Dendritic cell treated with granulocyte-macrophage colony-stimulating factor and Interleukin-4, amounts not matched to agents 40 ng/mL and 50 ng/mL, for 4 days (primary cell): ENCODE results near the gene DDX54.

Experiments used
- H3K27ac Mint-ChIP-seq: one replicate; pipeline ENCODE4 v1.8.0; 2022; ENCODE audit warnings: mild to moderate bottlenecking, mixed read lengths
- H3K27me3 Mint-ChIP-seq: one replicate; pipeline ENCODE4 v1.8.0; 2022; ENCODE audit warnings: mild to moderate bottlenecking, mixed read lengths
- H3K36me3 Mint-ChIP-seq: one replicate; pipeline ENCODE4 v1.8.0; 2022; ENCODE audit warnings: low read depth, mixed read lengths
- H3K4me1 Mint-ChIP-seq: one replicate; pipeline ENCODE4 v1.8.0; 2022; ENCODE audit warnings: low read depth, mixed read lengths
- H3K4me3 Mint-ChIP-seq: one replicate; pipeline ENCODE4 v1.8.0; 2022; ENCODE audit warnings: mild to moderate bottlenecking, moderate library complexity, mixed read lengths
- H3K9me3 Mint-ChIP-seq: one replicate; pipeline ENCODE4 v1.8.0; 2022; ENCODE audit warnings: mixed read lengths
- intact Hi-C: fragments of 100-400 bp; cut with micrococcal nuclease; formaldehyde crosslinking; loops from one replicate; pipeline ENCODE4 v1.15.0; 2022

The DDX54 gene

DNA sequence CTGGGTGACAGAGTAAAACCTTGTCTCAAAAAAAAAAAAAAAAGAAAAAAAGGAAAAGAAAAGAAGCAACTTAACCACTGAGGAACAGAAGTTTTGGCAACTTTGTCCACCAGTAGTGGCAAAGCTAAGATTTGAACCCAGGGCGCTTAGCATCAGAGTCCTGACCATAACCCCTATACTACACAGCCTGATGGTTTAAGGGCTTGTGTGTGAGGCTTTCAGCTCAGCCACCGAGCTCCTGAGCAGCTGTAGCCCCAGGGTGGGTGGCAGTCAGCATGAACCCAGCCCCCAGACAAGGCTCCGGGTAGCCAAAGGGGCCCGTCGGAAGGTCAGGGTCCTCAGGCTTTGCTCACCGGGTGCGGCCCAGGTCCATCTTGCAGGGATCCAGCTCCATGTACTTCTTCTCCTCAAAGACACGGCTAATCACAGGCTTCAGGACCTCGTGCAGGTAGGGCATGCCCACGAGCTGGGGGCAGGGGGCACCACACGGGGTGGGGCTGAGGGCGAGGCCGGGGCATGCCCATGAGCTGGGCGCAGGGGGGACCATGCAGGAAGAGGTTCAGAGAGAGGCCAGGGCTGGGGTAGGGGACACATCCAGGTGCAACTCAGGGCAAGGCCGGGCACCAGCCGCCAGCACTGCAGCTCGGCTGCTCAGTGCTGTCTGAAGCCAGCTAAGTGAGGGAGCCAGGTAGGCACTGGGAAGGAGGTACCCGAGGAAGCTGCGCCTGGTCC lies 70.7 kb downstream of the DDX54 start:
- Mint-ChIP-seq H3K4me3 (no peak overlapping the region), H3K36me3 (peaks cover 78% of the 10 kb centered on the region), H3K4me1 (no peaks in the 10 kb centered on the region), H3K9me3 (no peaks in the 10 kb centered on the region), H3K27ac (no peak overlapping the region), H3K27me3 (peaks cover 7% of the 10 kb centered on the region)
- intact Hi-C loops: no loop called here

DNA sequence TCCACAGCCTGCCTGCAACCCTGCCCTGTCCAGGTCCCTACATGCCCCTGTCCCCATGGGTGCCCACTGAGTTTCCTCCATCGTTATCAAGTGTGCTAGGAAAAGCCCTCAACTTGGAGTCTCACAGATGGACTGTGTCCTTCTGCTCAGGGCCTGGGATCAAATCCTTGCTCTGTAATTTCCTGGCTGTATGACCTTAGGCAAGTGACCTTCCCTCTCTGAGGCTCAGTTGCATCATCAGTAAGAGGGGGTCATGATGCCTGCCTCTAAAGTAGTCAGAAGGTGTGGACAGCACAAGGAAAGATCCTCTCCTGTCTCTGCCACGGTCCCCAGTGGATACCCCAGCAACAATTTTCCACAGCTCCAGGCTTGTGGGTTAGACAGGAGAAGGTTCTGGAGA lies 71.9 kb downstream of the DDX54 start:
- Mint-ChIP-seq H3K9me3 (no peaks in the 10 kb centered on the region), H3K4me1 (no peaks in the 10 kb centered on the region), H3K4me3 (no peak overlapping the region), H3K27ac (no peak overlapping the region), H3K36me3 (peaks cover 83% of the 10 kb centered on the region), H3K27me3 (peaks cover 11% of the 10 kb centered on the region)
- intact Hi-C loops: no loop called here

DNA sequence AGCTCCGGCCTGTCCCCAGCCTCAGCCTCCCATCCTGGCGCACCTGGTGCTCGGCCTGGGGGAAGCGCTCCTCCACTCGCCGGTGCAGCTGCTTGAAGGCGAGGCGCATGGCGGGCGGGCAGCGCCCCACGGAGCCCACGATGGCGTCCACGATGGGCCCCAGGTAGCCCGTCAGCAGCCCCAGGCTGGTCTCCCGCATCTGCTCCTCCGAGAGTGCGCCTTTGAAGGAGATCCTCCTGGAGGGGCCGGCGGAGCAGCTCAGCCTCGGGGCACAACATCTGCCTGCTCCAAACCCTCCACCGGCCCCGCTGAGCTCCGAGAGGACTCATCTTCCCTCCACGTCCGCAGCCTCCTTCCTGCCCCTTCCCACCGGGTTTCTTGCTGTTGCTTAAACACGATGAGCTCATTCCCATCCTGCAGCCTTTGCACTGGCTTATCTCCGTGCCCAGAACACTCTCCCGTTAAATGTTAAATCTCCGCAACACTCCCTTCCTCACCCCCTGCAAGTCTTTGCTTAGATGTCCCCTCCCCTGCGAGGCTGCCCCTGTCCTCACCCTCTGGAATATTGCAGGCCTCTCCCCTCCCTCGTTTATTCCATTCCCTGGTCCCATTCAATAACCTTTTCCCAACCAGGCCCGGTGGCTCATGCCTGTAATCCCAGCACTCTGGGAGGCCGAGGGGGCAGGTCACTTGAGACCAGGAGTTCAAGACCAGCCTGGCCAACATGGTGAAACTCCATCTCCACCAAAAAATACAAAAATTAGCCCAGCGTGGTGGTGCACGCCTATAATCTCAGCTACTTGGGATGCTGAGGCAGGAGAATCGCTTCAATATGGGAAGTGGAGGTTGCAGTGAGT lies 73.0 kb downstream of the DDX54 start:
- intact Hi-C loops: no loop called here
- H3K4me1 Mint-ChIP-seq: no peaks in the 10 kb centered on the region
- H3K36me3 Mint-ChIP-seq: peaks cover 94% of the 10 kb centered on the region
- no peak overlapping the region for H3K4me3 Mint-ChIP-seq
- H3K9me3 Mint-ChIP-seq: no peaks in the 10 kb centered on the region
- H3K27me3 Mint-ChIP-seq: peaks cover 16% of the 10 kb centered on the region
- H3K27ac Mint-ChIP-seq: no peak overlapping the region

DNA sequence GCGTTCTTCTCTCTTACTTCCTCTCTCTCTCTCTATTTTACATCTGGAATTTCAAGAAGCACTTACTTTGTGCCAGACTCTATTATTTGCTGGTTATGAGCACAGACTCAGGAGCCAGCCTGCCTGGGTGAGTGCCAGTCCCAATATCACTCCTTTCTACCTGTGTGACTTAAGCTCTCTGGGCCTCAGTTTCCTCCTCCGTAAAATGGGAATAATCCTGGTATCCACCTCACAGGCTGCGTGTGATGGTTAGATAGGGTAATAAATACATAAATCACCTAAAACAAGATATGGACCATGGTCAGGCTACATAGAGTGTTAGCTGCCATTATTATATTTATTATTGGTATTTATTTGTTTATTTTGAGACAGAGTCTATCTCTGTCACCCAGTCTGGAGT lies 74.0 kb downstream of the DDX54 start:
- no peak overlapping the region for H3K27ac Mint-ChIP-seq
- no peak overlapping the region for H3K4me3 Mint-ChIP-seq
- peaks cover 18% of the 10 kb centered on the region for H3K27me3 Mint-ChIP-seq
- H3K4me1 Mint-ChIP-seq: no peaks in the 10 kb centered on the region
- peaks cover 95% of the 10 kb centered on the region for H3K36me3 Mint-ChIP-seq
- intact Hi-C loops: no loop called here
- no peaks in the 10 kb centered on the region for H3K9me3 Mint-ChIP-seq

DNA sequence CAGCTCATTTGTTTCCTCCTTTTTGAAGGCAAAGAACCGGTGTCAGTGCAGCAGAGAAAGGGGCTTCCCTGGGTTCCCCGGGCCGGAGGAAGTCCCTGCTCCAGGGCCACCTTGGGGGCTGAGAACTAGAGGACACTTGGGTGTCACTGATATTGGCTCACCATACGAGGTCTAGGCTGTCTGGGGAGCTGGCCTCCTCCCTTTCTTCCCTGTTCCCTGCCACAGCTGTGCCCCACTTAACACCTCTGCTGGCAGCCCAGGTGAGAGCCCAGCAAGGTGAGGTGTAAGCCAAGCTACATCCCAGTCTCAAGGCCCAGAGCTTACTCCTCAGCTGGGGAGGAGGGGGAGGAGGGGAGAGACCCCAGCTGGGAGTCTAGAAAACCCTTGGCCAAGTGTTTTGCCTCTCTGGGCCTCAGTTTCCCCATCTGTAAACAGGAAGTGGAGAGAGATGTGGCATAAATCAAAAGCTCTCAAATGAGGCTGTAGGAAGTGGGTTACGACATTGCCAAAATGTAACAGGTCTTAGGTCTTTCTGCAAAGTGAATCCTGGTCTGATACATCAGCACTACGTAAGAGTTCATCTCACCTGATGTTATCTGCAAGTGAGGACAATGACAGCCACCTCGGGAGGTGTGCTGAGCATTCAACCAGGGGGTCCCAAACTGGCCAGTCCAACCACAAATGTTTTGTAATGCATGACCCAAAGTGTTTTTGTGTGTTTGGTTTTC lies 75.2 kb downstream of the DDX54 start:
- H3K27ac Mint-ChIP-seq: no peak overlapping the region
- H3K4me1 Mint-ChIP-seq: no peaks in the 10 kb centered on the region
- H3K4me3 Mint-ChIP-seq: no peak overlapping the region
- H3K9me3 Mint-ChIP-seq: no peaks in the 10 kb centered on the region
- peaks cover 95% of the 10 kb centered on the region for H3K36me3 Mint-ChIP-seq
- intact Hi-C loops: no loop called here
- peaks cover 25% of the 10 kb centered on the region for H3K27me3 Mint-ChIP-seq

DNA sequence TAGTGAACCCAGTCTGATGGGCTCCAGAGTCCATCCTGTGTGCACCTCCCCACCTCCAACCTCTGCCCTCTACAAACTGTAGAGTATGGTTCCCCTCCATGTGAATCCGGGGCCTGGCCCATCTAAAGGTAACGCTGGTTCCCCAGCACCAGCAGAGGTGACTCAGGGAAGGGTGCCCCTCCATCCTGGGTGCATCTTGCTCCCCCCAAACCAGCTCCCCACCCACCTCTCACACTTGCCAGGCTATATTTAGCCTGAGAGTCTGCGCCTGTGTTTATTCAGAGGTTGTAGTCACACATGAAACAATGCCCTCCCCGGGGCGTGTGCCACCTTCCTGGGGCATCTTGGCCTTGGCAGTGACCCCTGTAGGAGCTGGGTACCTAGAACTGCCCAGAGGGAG lies 75.9 kb downstream of the DDX54 start:
- intact Hi-C loops: no loop called here
- Mint-ChIP-seq H3K27ac (no peak overlapping the region), H3K4me1 (no peaks in the 10 kb centered on the region), H3K36me3 (peaks cover 92% of the 10 kb centered on the region), H3K4me3 (no peak overlapping the region), H3K27me3 (peaks cover 29% of the 10 kb centered on the region), H3K9me3 (no peaks in the 10 kb centered on the region)

- peaks cover 82% of the 10 kb centered on the region for H3K36me3 Mint-ChIP-seq
- intact Hi-C loops: no loop called here
- H3K9me3 Mint-ChIP-seq: no peaks in the 10 kb centered on the region
- peaks cover 5% of the 10 kb centered on the region for H3K4me1 Mint-ChIP-seq
- no peak overlapping the region for H3K27ac Mint-ChIP-seq
- no peak overlapping the region for H3K4me3 Mint-ChIP-seq
- H3K27me3 Mint-ChIP-seq: peaks cover 36% of the 10 kb centered on the region
These were observed 77.0 kb downstream of the DDX54 start for GRCh38 chr12:113108308-113108707.
